Fibroblast of pulmonary artery (primary cell): Measurements from ENCODE around the gene NUP43.

Experiments used
- DNase-seq: peaks from one replicate; pipeline ENCODE4 v3.0.0-alpha.2; 2010; ENCODE audit warnings: low read depth
- H3K4me3 ChIP-seq: replicated peaks from 2 replicates; pipeline ENCODE4 v1.5.1; 2011; ENCODE audit warnings: low read depth, mild to moderate bottlenecking, control low read depth, low read length, moderate library complexity
- CTCF ChIP-seq: IDR thresholded peaks from 2 replicates; pipeline ENCODE4 v1.5.1; 2011; ENCODE audit warnings: mild to moderate bottlenecking, control low read depth, low read length, inconsistent platforms; ENCODE audit errors: missing control alignments

Gene NUP43

GRCh38 chr6:149734915-149735314 lies 11.4 kb downstream of the NUP43 start:
- DNase-seq, result no peak
- H3K4me3 ChIP-seq, result no peak overlapping the region
- TF ChIP-seq CTCF, result no peak

GRCh38 chr6:149733089-149733720 lies 13.1 kb downstream of the NUP43 start:
- no peak for DNase-seq
- no peak overlapping the region for H3K4me3 ChIP-seq
- TF ChIP-seq CTCF, result no peak

- no peak for DNase-seq
- no peak overlapping the region for H3K4me3 ChIP-seq
- no peak for TF ChIP-seq CTCF
Observed at GRCh38 chr6:149729824-149730223, 16.5 kb downstream of the NUP43 start.

- H3K4me3 ChIP-seq, result no peak overlapping the region
Observed at GRCh38 chr6:149728499-149729234, 17.7 kb downstream of the NUP43 start.

GRCh38 chr6:149727793-149728498 lies 18.4 kb downstream of the NUP43 start:
- TF ChIP-seq CTCF, result no peak
- no peak overlapping the region for H3K4me3 ChIP-seq
- no peak for DNase-seq

More at GRCh38 chr6:149728499-149729234, 17.7 kb downstream of the NUP43 start:
- TF ChIP-seq CTCF, result no peak
- DNase-seq, result no peak

GRCh38 chr6:149725785-149726184 lies 20.5 kb downstream of the NUP43 start:
- no peak for DNase-seq
- no peak for TF ChIP-seq CTCF
- no peak overlapping the region for H3K4me3 ChIP-seq
